Endometrial microvascular endothelial cells (primary cell): Measurements from ENCODE around the gene TMEM119. TPM values are rescaled to one million over a fixed set of nuclear protein-coding genes. Genes with fewer than 3 reads are reported as not detected.
"Not testable (repeated sequence)": the region's sequence is repeated elsewhere in the genome, so short reads cannot be mapped to it uniquely, and the experiment has no call there.

Source experiments
- in situ Hi-C: cut with HindIII; loops from 2 replicates; pipeline ENCODE4 v1.10.0; 2017; ENCODE audit warnings: low sequenced_read_pairs, low pct_unique_long_range_greater_than_20kb; ENCODE audit errors: inconsistent ontology term
- total RNA-seq: library from RNA; depleted of rRNA; stranded (reverse); fragments of >200 nt; gene quantifications from one replicate; pipeline ENCODE4 v1.2.3, GENCODE V29; 2015; ENCODE audit errors: inconsistent ontology term

Gene TMEM119
- total RNA-seq, 1 donor from 2014 or later, result not detected

DNA sequence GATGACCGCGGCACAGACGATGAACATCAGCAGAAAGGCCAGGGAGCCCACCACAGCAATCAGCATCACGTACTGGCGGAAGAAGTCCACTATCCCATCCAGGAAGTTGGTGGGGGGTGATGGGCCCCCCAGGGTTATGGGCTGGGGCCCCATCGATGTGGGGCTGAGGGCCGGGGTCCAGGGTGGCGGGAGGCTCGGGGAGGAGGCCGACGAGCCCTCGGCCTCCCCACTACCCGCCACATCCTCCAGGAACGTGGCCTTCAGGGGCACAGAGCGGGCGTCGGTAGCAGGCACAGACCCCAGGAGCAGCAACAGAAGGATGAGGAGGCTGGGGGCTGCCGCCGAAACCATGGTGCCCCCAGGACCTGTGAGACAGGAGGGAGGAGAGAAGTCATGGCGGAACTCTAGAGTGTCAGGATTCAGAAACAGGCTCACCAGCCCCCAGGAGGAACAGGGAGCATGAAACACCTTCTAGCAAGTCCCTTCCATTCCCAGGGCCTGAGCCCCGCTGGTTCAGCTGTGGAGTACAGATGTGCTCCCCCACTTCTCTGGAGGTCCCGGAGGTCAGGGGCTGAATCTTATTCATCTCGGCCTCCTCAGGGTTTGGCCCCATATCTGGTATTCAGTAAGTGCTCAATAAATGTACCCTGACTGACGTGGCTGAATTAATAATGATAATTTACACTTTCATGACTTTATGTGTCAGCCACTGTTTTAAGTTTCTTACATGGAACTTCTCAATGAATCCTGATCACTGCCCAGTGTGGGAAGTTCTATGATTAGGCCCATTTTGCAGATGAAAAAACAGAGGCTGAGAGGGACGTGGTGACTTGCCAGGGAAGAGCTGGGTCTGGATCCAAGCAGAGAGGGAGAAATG lies 5.6 kb downstream of the TMEM119 start:
- in situ Hi-C loops, result no loop called here

DNA sequence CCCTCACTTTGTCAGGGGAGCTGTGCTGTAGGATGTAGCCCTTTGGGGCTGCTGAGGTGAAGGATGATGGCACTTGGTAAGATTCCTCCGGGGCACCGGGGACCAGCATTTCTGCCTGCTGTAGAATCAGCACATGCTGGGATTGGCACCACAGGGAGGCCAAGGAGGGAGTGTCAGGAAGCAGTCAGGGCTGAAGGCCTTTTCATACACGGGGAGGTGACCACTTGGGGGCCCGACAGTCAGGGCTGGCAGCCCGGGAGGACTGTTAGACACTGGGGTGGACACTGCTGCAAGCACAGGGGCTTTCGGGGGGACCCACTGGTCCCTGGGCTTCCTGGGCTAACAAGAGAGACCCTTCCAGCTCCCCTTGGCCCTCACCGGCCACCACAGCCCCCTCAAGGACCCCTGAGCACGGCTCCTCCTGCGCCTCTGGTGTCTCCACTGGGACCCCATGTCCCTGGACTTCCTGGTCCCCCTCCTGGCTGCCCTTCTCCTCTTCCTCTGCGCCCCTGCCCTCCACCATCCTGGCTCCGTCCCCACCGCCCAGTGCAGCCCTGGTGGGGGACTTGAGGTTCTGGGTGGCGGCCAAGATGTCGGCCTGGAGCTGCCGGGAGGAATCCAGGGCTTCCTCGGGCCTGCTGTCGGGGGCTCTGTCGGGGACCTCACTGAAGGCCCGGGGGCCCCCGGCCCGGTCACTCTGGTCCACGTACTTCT lies 6.5 kb downstream of the TMEM119 start:
- in situ Hi-C loops, result no loop called here

DNA sequence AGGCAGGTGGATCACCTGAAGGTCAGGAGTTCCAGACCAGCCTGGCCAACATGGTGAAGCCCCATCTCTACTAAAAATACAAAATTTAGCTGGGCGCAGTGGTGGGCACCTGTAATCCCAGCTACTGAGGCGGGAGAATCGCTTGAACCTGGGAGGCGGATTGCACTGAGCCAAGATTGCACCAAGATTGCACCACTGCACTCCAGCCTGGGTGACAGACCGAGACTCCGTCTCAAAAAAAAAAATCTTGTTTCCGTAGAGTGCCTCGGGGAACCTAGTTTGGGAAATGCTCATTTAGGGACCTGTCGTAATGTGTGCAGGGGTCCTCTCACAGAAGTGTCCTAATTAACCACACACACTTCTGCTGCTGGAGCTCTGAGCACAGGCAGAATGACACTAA lies 7.4 kb downstream of the TMEM119 start:
- in situ Hi-C loops, result not testable (repeated sequence)

DNA sequence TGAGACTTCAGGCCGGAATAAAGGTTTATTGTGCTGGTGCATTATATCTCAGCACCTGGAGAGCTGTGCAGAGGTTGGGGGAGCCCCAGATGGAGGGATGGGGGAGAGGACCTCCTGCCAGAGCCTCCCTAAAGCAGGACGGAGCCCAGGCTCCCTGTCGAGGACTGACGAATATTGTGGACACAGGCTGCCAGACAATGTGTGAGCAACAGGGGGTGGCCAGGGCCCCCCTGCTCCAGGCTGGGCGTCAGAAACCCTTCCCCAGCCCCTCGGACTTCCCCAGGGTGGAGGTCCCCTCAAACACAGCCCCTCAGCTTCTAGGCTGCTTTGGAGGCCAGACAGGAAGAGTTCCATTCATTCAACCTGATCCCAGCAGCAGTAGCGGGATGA lies 8.0 kb downstream of the TMEM119 start:
- in situ Hi-C loops, result no loop called here

DNA sequence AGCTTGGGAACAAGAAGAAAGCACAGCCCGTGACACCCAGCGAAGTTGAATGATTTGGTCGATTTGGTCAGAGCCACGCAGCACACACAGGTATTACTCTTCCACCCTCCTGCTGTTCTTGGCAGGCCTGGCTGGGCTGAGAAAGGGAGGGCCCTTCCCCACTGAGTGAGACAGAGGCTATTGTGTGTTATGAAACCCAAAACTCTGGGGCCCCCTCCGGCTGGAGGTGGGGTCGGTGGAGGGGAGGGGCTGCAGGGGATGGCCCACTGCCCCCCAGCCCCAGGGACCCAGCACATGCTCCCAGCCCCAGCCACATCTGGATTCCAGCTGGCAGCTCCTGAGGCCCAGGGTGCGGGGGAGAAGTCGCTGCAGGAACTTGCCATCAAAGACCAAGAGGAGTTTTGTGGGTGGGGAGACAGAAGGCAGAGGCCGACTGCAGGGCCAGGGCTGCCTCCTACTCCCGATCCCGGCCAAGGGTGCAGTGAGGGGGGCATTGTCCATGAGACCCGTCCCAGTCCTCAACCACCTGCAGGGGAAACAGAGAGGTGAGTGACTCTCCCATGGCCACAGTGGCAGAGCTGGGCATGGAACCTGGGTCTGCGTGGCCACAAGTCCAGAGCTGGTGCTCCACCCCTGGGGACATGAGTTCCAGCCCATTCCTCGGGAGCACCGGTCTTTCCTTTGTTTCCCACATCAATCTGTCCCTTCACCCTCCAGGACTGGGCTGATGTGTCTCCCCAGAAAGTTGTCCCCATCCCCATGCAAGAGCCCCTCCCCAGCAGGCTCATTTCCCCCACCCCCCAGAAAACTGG lies 8.7 kb downstream of the TMEM119 start:
- in situ Hi-C loops, result no loop called here

DNA sequence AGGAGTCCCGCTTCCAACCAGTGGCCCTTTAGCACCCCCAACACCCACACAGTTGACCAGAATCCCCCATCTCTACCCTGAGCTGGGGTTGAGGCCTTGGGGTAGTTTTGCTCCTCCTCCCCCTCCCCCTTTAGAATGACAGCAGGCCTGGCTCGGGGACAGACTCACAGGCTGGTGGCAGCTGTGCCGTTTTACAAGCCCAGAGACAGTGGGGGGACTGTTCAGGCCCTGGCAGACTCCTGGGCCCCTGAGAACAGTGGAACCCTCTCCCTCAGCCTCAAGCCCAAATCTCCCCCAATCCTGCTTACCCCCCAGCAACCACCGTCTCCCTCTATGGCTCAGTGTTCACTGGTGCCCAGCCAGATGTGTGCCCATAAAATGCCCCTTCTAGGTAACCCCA lies 10.1 kb downstream of the TMEM119 start:
- in situ Hi-C loops, result no loop called here

DNA sequence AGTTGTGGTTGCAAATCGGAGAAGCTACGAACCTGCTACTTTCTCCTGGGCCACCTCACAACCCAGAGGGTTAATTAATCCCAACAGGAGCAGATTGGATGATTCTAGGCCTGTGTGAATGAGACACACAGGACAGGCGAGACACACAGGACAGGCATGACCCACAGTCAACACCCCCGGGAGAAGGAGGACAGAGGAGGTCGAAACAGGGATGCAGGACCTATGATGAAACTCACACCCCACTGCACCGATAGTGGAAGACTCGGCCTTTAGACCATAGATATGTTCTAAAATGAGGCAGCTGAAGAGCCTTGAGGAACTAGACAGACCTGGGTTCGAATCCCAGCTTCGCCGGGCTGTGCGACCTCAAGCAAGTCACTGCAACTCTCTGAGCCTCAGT lies 11.6 kb downstream of the TMEM119 start:
- in situ Hi-C loops, result no loop called here

DNA sequence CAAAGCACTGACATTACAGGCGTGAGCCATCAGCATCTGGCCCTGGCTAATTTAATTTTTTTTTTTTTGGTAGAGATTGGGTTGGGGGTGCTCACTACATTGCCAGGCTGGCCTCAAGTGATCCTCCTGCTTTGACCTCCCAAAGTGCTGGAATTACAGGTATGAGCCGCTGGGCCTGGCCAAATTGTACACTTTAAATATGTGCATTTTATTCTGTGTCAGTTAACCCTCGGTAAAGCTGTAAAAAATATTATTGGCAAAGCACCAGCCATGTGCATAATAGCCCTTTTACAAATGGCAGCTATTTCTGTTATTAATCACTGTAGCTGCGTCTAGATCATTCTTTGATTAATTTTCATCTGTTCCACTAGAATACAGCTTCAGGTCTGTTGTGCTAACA lies 12.0 kb downstream of the TMEM119 start:
- in situ Hi-C loops, result no loop called here

DNA sequence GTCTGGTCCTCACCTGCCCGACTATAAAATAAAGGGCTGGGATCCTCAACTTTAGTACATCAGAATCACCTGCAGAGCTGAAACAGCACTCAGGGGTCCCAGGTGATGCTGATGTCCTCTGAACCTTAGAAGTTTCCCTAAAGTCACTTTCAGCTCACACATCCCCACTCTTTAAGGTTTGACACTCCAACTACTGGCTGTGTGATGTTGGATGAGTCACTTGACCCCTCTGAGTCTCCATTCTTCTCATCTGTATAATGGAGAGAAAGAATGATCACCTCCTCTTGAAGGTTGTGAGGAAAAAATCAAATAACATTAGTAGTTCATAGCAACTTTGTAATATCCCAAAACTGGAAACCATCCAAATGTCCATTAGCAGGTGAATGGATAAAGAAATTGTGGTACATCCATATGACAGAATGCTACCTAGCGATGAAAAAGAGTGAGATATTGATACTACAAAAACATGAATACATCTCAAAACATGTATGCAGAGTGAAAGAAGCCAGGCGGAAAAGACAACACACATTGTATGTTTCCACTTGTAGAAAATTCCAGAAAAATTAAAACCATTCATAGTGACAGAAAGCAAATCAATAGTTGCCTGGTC lies 13.3 kb downstream of the TMEM119 start:
- in situ Hi-C loops, result no loop called here

DNA sequence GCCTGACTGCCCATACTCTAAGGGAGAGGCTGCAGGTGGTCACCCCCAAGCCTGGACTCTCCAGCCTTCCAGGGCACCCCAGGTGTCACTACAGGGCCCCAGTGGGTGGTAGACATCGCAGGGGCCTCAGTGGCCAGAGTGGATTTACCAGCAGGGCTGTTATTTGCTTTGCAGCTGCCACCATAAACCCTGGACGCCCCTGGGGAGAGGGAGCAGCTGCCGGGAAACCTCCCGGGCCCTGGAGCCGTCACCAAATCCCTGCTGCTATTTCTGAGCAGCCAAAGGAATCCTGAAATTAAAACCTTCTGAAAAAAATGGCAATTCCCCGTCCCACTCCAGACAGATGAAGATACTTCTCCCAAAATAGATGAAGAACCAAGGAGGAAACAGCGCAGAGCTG lies 13.9 kb downstream of the TMEM119 start:
- in situ Hi-C loops, result no loop called here

DNA sequence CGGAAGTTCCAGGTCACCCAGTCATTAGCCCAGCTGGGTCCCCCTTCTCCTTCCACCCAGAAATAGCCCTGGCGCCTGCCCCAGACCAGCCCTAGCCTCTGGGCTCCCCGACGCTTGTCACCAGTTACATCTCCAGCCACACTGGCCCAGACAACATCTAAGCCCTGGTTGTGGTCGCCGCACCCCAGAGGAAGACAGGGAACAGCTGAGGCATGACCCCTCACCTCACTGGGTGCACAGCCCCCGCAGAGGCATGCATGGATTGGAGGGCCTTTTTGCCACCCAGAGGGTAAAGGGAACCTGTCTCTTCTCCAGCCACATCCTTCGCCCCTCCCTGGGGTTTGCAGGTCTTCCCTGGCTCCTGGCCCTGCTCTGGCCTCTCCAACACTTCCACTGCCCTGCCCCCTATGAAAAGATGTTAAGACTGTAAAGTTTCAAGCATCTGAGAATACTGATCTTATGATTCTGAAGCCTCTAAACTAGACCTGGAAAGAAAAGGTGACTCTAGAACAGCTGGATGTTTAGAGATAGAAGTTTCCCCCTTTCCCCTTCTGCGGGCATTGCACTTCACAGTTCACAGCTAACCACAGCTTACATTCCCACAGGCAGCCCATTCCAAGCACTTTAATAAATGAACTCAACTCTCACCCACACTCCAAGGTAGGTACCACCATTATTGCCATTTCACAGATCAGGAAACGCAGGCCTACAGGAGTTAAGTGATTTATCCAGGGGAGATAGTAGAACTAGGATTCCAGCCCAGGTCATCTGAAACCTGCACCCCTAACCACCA lies 14.7 kb downstream of the TMEM119 start:
- in situ Hi-C loops, result no loop called here

DNA sequence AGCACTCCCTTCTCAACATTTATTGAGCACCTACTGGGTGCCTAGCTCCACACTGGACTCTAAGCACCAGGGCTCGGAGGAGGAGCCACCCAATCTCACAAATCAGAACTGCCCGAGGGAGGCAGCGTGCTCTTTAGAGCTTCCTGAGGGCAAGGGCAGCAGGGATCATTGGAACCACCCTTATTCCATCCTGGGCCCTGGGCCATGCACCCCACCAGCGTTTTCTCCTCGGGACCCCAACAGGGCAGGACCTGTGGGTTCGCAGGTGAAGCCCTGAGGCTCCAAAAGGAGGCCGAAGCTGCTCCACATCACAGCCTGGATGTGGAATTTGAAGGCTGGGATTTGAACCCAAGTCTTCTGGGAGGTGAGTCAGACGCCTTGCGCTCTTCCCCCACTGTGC lies 15.4 kb downstream of the TMEM119 start:
- in situ Hi-C loops, result no loop called here

DNA sequence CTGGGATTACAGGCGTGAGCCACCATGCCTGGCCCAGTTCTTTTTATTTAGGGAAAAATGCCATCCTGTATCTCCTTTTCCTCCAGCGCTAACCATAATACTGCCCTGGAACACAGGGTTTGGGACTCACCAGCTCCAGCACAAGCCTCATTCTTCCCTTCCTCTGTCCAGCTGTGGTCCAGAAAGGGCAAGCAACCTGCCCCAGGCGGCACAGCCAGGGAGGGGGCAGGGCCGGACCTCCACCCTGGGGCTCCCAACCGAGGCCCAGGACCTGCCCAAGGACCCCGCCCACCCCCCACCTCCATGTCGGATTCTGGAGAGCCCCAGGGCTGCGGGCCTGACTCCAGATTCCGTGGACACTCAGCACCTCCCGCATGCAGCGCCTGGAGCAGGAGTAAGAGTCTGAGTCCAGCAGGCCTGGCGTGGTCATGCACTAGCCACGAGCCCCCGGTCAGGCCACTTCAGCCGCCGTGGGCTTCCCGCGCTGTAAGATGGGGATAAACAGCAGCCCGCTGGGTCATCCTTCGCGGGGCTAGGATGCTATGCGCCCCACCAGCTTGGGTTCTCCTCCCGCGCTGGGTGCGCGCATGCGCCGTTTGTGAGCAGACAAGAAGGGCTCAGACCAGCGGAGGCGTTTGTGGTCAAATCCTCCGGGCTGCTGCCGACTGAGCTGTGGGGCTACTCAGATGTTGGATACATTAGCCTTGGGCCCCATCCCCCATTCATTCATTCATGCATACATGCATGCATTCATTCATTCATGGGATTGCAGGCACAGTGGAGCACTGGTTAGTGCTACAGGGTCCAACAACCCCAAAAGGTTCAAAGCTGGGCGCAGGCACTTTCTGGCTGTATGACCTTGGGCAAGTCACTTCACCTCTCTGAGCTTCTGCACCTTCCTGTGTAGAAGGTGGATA lies 16.3 kb downstream of the TMEM119 start:
- in situ Hi-C loops, result no loop called here

DNA sequence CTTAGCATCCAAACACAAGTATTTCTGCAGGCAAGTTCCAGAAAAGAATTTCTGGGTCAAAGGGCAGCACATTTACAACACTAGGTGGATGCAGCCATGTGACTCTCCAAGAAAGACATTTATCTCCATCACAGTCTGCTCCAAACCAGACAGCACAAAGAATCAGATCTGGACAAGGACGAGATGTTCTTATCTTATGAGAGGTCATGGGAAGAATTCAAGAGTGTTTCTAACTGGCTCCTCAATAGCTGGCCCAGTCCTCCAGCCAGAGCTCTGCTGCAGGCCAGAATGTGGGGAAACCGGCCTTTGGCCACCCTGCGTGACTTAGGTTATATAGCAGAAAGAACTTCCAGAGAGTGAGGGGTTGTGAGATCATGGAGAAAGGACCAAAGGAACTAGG lies 17.4 kb downstream of the TMEM119 start:
- in situ Hi-C loops, result no loop called here

DNA sequence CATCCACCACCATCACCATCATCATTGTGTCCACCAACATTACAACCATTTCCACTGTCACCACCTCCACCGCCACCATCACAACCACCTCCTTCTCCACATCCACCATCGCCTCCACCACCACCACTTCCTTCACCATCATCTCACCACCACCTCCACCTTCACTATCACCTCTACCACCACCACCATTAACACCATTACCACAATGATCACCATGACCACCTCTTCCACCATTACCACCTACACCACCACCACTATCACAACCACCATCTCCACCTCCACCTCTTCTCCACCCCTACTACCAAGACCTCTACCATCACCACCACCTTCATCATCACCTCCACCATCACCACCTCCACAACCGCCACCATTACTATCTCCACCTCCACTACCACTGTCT lies 19.1 kb downstream of the TMEM119 start:
- in situ Hi-C loops, result no loop called here

DNA sequence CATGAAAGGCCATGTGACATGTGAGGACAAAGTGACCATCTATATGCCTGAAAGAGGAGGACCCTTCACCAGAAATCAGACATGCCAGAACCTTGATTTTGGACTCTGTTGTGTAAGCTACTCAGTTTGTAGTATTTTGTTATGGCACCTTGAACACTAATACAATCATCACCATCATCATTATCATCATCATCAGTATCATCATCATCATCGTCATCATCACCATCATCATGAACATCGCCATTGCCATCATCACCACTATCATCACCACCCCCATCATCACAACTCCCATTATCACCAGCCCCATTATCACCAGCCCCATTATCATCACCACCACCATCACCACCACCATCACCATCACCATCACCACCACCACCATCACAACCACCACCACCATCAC lies 19.6 kb downstream of the TMEM119 start:
- in situ Hi-C loops, result no loop called here

DNA sequence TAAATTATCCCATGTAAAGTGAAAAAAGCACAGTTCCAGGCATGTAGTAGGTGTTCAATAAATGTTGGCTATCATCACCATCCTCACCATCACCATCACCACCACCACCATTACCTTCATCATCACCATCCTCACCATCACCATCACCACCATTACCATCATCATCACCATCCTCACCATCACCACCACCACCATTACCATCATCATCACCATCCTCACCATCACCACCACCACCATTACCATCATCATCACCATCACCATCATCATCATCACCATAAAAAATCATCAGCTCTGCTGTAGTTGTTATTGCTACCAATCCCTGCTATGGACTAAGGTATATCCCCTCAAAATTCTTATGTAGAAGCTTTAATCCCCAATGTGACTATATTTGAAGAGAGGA lies 20.4 kb downstream of the TMEM119 start:
- in situ Hi-C loops, result no loop called here
